ENCODE measurements around the gene RFC5. TPM values are rescaled to one million over a fixed set of nuclear protein-coding genes. Genes with fewer than 3 reads are reported as not detected.

The RFC5 gene
- total RNA-seq, 1 experiment from 2014 or later, result 34.7 TPM

- H3K4me3 ChIP-seq, result no peak overlapping the region
- TF ChIP-seq CTCF (conservative IDR thresholded peaks at IDR 0.05) (no peak), EZH2 (IDR thresholded peaks at IDR 0.05; ENCODE audit: low read depth) (no peak)
- CTCF ChIA-PET, result no interaction called here
- no peaks in the 10 kb centered on the region for H3K9me3 ChIP-seq (ENCODE audit: insufficient read depth, low read depth)
- DNase-seq, result no peak
- H3K27me3 ChIP-seq (ENCODE audit: insufficient read depth, low read depth), result no peaks in the 10 kb centered on the region
- H3K79me2 ChIP-seq (ENCODE audit: low read depth), result peaks cover 22% of the 10 kb centered on the region
- intact Hi-C loops (cut with micrococcal nuclease; ENCODE audit: unreplicated experiment), result no loop called here
- no peaks in the 10 kb centered on the region for H3K36me3 ChIP-seq (ENCODE audit: low read depth)
- no peak overlapping the region for H2AFZ ChIP-seq
- no peak overlapping the region for H3K27ac ChIP-seq
- POLR2A ChIA-PET (ENCODE audit: unreplicated experiment), result interaction anchor here (0.6 kb wide), 1 partner anchor 1591 kb away, joined by 3 read pairs; no protein-coding TSS in a partner anchor
- no peak overlapping the region for H3K4me2 ChIP-seq
- peaks cover 20% of the 10 kb centered on the region for H3K4me1 ChIP-seq (replicated peaks; ENCODE audit: insufficient read depth)
- H3F3A ChIP-seq (ENCODE audit: insufficient read depth, low read depth), result peaks cover 15% of the 10 kb centered on the region
- H3K9me2 ChIP-seq (ENCODE audit: insufficient read depth), result no peaks in the 10 kb centered on the region
- no peaks in the 10 kb centered on the region for H4K20me1 ChIP-seq (ENCODE audit: insufficient read depth)
- no TSS peak for BruUV-seq (replicated peaks)
Observed at GRCh38 chr12:118065380-118065779, 48.9 kb downstream of the RFC5 start.

GRCh38 chr12:118068445-118068844, 51.9 kb downstream of the RFC5 start:
- H3K9me3 ChIP-seq (ENCODE audit: insufficient read depth, low read depth), result no peaks in the 10 kb centered on the region
- intact Hi-C loops (cut with micrococcal nuclease; ENCODE audit: unreplicated experiment), result no loop called here
- no peak overlapping the region for H3K4me3 ChIP-seq
- no peak overlapping the region for H3K4me2 ChIP-seq
- peaks cover 11% of the 10 kb centered on the region for H3K4me1 ChIP-seq (replicated peaks; ENCODE audit: insufficient read depth)
- H3K9me2 ChIP-seq (ENCODE audit: insufficient read depth), result no peaks in the 10 kb centered on the region
- no peaks in the 10 kb centered on the region for H3K36me3 ChIP-seq (ENCODE audit: low read depth)
- H3K79me2 ChIP-seq (ENCODE audit: low read depth), result no peaks in the 10 kb centered on the region
- TF ChIP-seq CTCF (conservative IDR thresholded peaks at IDR 0.05), result no peak
- no peak for TF ChIP-seq EZH2 (IDR thresholded peaks at IDR 0.05; ENCODE audit: low read depth)
- POLR2A ChIA-PET (ENCODE audit: unreplicated experiment), result no interaction called here
- no peaks in the 10 kb centered on the region for H4K20me1 ChIP-seq (ENCODE audit: insufficient read depth)
- H2AFZ ChIP-seq, result no peak overlapping the region
- BruUV-seq (replicated peaks), result no TSS peak
- CTCF ChIA-PET, result no interaction called here
- DNase-seq, result no peak
- no peaks in the 10 kb centered on the region for H3K27me3 ChIP-seq (ENCODE audit: insufficient read depth, low read depth)
- H3K27ac ChIP-seq, result no peak overlapping the region
- no peaks in the 10 kb centered on the region for H3F3A ChIP-seq (ENCODE audit: insufficient read depth, low read depth)

- intact Hi-C loops (cut with micrococcal nuclease; ENCODE audit: unreplicated experiment), result no loop called here
- no peaks in the 10 kb centered on the region for H3K79me2 ChIP-seq (ENCODE audit: low read depth)
- CTCF ChIA-PET, result no interaction called here
- H3K27ac ChIP-seq, result no peak overlapping the region
- H4K20me1 ChIP-seq (ENCODE audit: insufficient read depth), result no peaks in the 10 kb centered on the region
- H3K4me3 ChIP-seq, result no peak overlapping the region
- no peaks in the 10 kb centered on the region for H3K27me3 ChIP-seq (ENCODE audit: insufficient read depth, low read depth)
- no TSS peak for BruUV-seq (replicated peaks)
- H2AFZ ChIP-seq, result no peak overlapping the region
- H3K4me1 ChIP-seq (replicated peaks; ENCODE audit: insufficient read depth), result no peaks in the 10 kb centered on the region
- POLR2A ChIA-PET (ENCODE audit: unreplicated experiment), result no interaction called here
- no peak for TF ChIP-seq CTCF (conservative IDR thresholded peaks at IDR 0.05)
- no peak for TF ChIP-seq EZH2 (IDR thresholded peaks at IDR 0.05; ENCODE audit: low read depth)
- no peak overlapping the region for H3K4me2 ChIP-seq
- H3K36me3 ChIP-seq (ENCODE audit: low read depth), result no peaks in the 10 kb centered on the region
- H3K9me2 ChIP-seq (ENCODE audit: insufficient read depth), result no peaks in the 10 kb centered on the region
- no peak for DNase-seq
- H3F3A ChIP-seq (ENCODE audit: insufficient read depth, low read depth), result no peaks in the 10 kb centered on the region
- no peaks in the 10 kb centered on the region for H3K9me3 ChIP-seq (ENCODE audit: insufficient read depth, low read depth)
Observed at GRCh38 chr12:118070650-118071049, 54.1 kb downstream of the RFC5 start.
